HCEC 1CT (cell line): ENCODE data around the gene OR51E2.

Experiments used
- DNase-seq: peaks from one replicate; pipeline ENCODE4 v3.0.0-alpha.2; 2017

Gene OR51E2

DNA sequence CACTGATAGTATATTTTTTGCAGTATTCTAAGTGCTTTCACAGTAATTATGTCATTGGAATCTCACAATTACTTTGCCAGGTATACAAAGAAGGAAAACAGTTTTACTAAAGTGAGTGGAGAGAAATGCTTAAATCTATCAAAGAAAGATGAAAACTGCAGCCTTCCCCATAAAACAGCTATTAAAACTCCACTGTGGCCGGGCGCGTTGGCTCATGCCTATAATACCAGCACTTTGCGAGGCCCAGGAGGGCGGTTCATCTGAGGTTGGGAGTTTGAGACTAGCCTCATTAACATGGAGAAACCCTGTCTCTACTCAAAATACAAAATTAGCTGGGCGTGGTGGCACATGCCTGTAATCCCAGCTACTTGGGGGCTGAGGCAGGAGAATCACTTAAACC, 34.8 kb downstream of the OR51E2 start:
- DNase-seq, result no peak

GRCh38 chr11:4658629-4659445, 38.8 kb downstream of the OR51E2 start:
- no peak for DNase-seq

DNA sequence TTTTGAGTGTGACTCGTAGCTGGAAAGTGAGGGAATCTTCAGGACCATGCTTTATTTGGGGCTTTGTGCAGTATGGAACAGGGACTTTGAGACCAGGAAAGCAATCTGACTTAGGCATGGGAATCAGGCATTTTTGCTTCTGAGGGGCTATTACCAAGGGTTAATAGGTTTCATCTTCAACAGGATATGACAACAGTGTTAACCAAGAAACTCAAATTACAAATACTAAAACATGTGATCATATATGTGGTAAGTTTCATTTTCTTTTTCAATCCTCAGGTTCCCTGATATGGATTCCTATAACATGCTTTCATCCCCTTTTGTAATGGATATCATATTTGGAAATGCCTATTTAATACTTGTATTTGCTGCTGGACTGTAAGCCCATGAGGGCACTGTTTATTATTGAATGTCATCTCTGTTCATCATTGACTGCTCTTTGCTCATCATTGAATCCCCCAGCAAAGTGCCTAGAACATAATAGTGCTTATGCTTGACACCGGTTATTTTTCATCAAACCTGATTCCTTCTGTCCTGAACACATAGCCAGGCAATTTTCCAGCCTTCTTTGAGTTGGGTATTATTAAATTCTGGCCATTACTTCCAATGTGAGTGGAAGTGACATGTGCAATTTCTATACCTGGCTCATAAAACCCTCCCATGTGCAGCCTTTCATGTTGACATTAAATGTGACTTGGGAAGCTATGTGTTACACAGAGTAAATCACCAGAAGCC, 42.9 kb downstream of the OR51E2 start:
- DNase-seq, result no peak

DNA sequence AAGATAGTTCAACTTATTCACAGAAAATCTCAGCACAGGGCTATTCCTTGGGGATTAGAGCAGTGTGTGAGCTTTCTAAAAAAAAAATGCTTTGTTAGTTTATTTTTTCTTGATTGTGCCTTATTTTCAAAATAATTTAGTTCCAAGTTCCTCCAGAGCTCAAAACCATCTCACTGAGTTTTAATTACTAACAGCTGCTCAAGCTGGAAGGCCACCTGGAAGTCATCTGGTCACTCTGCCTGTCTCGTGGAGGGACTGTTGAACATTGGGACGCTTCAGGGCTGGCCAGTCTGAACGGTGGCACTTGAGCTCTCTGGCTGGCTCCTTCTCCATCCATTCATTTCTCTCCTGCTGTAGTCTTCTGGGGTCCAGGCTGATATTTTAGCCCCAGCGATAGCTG, 49.9 kb downstream of the OR51E2 start:
- no peak for DNase-seq

GRCh38 chr11:4645974-4646373, 51.7 kb downstream of the OR51E2 start:
- DNase-seq, result no peak

- no peak for DNase-seq
Measured at GRCh38 chr11:4644233-4644632, 53.4 kb downstream of the OR51E2 start.

GRCh38 chr11:4643682-4644081, 54.0 kb downstream of the OR51E2 start, which contains the start of gene OR51E1:
Gene OR51E1, plus strand, starts transcription at chr11:4643982. Its CDS starts 8,545 bp downstream, at chr11:4652527.
- no peak for DNase-seq

GRCh38 chr11:4643076-4643475, 54.6 kb downstream of the OR51E2 start:
- DNase-seq, result no peak

DNA sequence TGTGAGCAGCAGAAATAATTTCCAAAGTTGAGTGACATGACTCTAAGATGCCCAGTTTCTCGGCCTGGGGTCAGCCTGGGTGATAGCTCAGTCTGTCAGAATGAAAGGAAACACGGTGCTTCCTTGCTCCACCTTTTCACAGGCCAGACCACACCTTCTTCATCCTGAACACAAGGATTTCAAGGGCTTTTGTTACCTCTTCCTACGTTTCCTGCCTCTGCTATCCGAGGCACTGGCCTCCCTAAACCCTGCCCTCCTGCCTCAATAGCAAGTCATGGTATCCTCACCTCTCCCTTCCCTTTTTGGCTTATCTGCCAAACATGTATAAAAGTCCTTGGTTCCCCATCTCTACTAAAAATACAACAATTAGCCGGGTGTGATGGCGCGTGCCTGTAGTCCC, 55.6 kb downstream of the OR51E2 start:
- no peak for DNase-seq

DNA sequence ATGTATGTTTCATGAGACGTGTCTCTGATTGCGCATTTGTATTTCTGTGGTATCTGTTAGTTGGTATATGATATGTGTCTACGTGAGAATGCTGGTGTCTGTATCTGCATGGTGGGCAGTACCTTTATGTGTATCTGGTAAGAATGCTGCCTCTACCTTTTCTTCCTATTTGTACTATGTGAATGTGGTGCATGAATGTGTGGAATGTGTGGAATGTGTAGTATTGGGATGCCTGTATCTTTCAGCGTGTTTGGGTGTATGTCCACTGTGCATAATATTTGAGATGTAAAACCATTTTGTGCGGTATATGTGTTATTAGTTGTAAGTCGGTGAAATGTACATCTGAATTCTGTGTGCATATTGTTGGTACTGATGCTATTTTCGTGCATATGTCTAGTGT, 56.2 kb downstream of the OR51E2 start:
- DNase-seq, result no peak

DNA sequence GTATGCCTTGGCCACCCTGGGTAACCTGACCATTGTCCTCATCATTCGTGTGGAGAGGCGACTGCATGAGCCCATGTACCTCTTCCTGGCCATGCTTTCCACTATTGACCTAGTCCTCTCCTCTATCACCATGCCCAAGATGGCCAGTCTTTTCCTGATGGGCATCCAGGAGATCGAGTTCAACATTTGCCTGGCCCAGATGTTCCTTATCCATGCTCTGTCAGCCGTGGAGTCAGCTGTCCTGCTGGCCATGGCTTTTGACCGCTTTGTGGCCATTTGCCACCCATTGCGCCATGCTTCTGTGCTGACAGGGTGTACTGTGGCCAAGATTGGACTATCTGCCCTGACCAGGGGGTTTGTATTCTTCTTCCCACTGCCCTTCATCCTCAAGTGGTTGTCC, 57.7 kb downstream of the OR51E2 start:
- DNase-seq, result no peak

- DNase-seq, result no peak
Measured at GRCh38 chr11:4637662-4638047, 60.0 kb downstream of the OR51E2 start.

GRCh38 chr11:4636962-4637661, 60.5 kb downstream of the OR51E2 start, which contains the start of gene OR51D1:
Gene OR51D1, plus strand, starts transcription at chr11:4637477. Its CDS starts 2,314 bp downstream, at chr11:4639791.
- peak; percentile 48 for DNase-seq

GRCh38 chr11:4636136-4636535, 61.5 kb downstream of the OR51E2 start:
- DNase-seq, result no peak
